NCI-H187 (cell line): ENCODE measurements around the gene PTGIS.

ENCODE experiments used
- DNase-seq, 2 experiments: peaks; one replicate each; lab custom pipeline; 2025; lab: John Stamatoyannopoulos, UW

PTGIS gene

GRCh38 chr20:49529470-49529869, 38.5 kb downstream of the PTGIS start:
- DNase-seq: no peak

- DNase-seq: no peak
Observed at GRCh38 chr20:49526568-49526967, 41.4 kb downstream of the PTGIS start.

GRCh38 chr20:49526056-49526455, 41.9 kb downstream of the PTGIS start:
- no peak for DNase-seq

GRCh38 chr20:49523767-49524360, 44.1 kb downstream of the PTGIS start:
- DNase-seq: no peak

- DNase-seq: no peak
Observed at GRCh38 chr20:49521356-49521755, 46.6 kb downstream of the PTGIS start.

GRCh38 chr20:49519777-49520359, 48.1 kb downstream of the PTGIS start:
- DNase-seq: no peak

DNA sequence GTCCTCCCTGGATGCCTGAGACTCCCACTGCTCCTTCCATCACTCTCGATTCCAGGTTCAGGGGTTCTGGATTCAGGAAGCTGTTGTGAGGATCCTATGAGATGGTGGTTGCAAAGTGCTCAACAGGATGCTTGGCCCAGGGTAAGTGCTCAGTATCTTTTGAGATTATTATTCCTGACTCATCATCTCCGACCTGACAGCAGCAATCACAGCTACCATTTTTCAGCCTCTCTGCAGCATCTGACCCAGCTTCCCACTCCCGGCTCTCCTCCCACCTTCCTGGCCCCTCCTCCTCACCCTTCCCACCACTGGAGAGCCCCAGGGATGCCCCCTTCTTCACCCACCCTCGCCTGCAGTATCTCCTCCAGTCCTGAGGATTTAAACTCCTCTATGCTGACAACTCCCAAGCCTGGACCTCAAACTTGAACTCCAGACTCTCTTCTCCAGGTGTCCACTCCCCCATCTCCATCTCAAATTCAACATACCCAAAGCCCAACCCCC, 48.7 kb downstream of the PTGIS start:
- DNase-seq: no peak

- DNase-seq: no peak
Observed at GRCh38 chr20:49518576-49518975, 49.4 kb downstream of the PTGIS start.

DNA sequence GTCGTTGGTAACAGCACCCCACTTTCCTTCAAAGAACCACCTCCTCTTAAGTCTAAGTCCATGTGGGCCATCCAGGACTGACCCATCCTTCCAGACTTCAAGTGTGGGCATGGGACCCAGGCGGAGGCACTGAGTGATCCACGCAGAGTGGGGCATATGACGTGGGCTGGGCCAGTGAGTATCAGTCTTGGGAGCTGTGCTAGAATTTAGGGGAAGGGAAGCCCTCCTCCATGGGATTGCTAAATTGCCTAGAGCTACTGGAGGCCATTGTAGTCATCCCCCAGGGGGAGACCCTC, 50.2 kb downstream of the PTGIS start:
- DNase-seq: no peak

GRCh38 chr20:49516916-49517804, 50.8 kb downstream of the PTGIS start:
- DNase-seq: no peak

- no peak for DNase-seq
Observed at GRCh38 chr20:49515586-49515985, 52.4 kb downstream of the PTGIS start.

DNA sequence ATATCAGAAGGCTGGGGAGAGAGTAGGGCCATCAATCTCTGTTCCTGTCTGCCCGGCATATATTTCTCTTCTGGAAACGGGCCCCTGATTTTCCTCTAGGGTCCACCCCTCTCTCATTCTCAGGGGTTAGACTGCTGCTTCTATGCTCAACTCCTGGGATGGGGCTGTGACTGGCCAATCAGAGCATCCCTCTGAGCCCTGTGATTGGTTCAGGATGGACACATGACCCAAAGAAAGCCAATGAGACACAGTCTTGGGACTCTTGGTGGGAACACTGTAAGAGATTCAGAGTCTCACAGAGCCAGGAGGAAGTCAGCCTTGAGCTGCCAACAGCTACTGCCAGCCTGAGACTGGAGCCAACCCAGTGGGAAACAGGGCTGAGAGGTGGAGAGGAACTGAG, 54.4 kb downstream of the PTGIS start:
- DNase-seq: no peak

DNA sequence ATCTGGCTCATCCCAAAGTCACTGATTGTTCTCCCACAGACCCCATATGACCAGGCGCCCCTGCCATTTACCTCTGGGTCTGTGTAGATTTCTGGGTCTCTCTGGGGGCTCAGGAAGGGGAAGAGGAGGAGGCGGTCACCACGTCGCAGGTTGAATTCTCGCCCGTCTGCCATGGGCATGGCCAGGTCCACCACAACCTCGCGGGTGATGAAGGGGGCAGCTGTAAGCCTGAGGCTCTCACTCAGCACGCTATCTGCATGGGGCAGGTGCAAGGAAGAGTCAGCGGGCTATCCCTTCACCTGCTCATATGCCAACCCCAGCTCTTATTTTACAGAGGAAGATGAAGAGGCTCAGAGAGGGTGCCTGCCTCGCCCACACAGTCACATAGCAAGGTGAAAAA, 54.9 kb downstream of the PTGIS start:
- DNase-seq: no peak

DNA sequence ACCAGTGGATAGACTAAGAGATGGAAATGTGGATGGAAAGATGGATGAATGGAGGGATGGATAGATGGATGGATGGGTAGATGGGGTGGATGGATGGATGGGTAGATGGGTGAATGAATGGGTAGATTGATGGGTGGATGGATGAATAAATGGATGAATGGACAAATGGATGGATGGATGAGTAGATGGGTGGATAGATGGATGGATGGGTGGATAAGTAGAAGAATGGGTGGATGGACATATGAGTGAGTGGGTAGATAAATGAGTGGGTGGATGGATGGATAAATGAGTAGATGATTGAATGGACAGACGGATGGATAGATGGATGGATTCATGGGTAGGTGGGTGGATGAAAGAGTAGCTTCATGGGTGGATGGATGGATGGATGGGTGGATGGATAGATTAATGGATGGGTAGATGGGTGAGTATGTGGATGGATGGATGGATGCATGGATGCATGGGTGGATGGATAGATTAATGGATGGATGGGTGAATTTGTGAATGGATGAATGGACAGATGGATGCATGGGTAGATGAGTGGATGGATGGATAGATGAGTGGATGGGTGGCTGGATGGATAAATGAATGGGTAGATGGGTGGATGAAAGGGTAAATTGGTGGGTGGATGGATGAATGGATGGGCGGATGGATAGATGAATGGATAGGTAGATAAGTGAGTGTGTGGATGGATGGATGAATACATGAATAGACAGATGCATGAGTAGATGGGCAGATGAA, 56.0 kb downstream of the PTGIS start:
- no peak for DNase-seq

GRCh38 chr20:49510562-49511122, 57.3 kb downstream of the PTGIS start:
- DNase-seq: no peak

- DNase-seq: peak in 1 of 2 experiments; percentile 6
Observed at GRCh38 chr20:49508435-49509199, 59.3 kb downstream of the PTGIS start.

GRCh38 chr20:49507741-49508434, 60.0 kb downstream of the PTGIS start:
- DNase-seq: no peak

GRCh38 chr20:49505518-49505917, 62.4 kb downstream of the PTGIS start:
- peak; percentile 4 to 30 for DNase-seq

DNA sequence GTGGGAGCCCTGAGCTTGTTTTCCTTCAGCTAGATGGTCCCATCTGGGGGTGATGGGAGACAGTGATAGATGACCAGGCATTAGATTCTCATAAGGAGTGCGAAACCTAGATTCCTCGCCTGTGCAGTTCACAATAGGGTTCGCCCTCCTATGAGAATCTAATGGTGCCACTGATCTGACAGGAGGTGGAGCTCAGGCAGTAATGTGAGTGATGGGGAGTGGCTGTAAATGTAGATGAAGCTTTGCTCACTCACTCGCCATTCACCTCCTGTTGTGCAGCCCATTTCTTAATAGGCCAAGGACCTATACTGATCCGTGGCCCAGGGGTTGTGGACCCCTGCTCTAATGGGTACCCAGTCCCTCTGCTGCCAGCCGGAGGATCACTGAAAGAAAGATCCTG, 64.8 kb downstream of the PTGIS start:
- DNase-seq: no peak

DNA sequence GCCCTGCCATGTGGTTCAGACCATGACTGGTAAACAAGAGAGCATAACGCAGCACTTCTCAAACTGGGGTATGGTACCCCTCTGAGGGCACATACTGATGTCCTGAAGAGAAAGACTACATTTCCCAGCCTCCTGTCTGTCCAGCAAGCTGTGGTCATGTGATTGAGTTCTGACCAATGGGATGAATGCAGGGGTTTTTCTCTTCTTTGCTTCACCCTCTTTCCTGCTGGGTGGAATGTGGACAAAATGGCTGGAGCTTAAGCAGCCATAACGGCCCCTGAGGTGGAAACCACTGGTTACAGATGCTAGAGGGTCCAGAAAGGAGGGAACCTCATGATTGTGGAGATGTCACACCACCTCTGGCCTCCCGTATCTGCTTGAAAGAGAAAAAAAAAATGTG, 66.0 kb downstream of the PTGIS start:
- no peak for DNase-seq

DNA sequence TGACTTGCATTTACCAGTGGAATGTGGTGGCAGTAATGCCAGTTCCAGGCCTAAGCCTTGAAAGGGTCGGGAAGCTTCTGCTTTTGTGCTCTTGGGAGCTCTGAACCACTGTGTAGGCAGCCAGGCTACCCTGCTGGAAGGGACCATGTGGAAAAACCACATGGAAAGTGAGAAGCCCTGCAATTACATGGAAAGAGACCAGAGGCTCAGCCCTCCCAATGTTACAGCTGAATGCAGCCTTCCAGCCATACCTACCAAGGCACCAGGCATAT, 70.6 kb downstream of the PTGIS start:
- no peak for DNase-seq
